Loucy (cell line): ENCODE data around the gene CD44.

Source experiments
- H2AFZ ChIP-seq: fragments of 200-600 bp; sonication (generic); 2 replicates; pipeline ENCODE4 v1.6.0; 2016; ENCODE audit warnings: antibody characterized with exemption, mild to moderate bottlenecking, low read length, moderate library complexity
- H3F3A ChIP-seq: fragments of 200-600 bp; 2 replicates; pipeline ENCODE4 v1.6.0; 2016; ENCODE audit warnings: antibody characterized with exemption, low read depth, mild to moderate bottlenecking
- H3K27me3 ChIP-seq: fragments of 200-600 bp; sonication (generic); 2 replicates; pipeline ENCODE4 v1.6.1; 2014; ENCODE audit warnings: low read length, mild to moderate bottlenecking; ENCODE audit not compliant: insufficient read depth, poor library complexity, severe bottlenecking
- H3K36me3 ChIP-seq: fragments of 200-600 bp; sonication (generic); 2 replicates; pipeline ENCODE4 v1.6.1; 2016; ENCODE audit warnings: low read length; ENCODE audit not compliant: insufficient read depth
- H3K4me1 ChIP-seq: fragments of 200-600 bp; sonication (generic); 2 replicates; pipeline ENCODE4 v1.5.1; 2014; ENCODE audit warnings: low read length, mild to moderate bottlenecking; ENCODE audit not compliant: insufficient read depth, poor library complexity, severe bottlenecking
- H3K4me2 ChIP-seq: fragments of 200-600 bp; sonication (generic); 2 replicates; pipeline ENCODE4 v1.6.0; 2014; ENCODE audit warnings: antibody characterized with exemption, low read length, low read depth, mild to moderate bottlenecking; ENCODE audit not compliant: poor library complexity, severe bottlenecking
- H3K4me3 ChIP-seq: fragments of 200-600 bp; sonication (generic); 2 replicates; pipeline ENCODE4 v1.5.1; 2014; ENCODE audit warnings: low read length, mild to moderate bottlenecking, mixed read lengths; ENCODE audit not compliant: poor library complexity, severe bottlenecking
- H3K79me2 ChIP-seq: fragments of 200-600 bp; sonication (generic); 2 replicates; pipeline ENCODE4 v1.6.1; 2014; ENCODE audit warnings: low read length; ENCODE audit not compliant: insufficient read depth
- H3K9ac ChIP-seq: fragments of 200-600 bp; sonication (generic); 2 replicates; pipeline ENCODE4 v1.6.0; 2014; ENCODE audit warnings: mild to moderate bottlenecking, low read depth, low read length, moderate library complexity; ENCODE audit not compliant: poor library complexity, severe bottlenecking
- H3K9me2 ChIP-seq: fragments of 200-600 bp; sonication (generic); replicated peaks from 2 replicates; pipeline ENCODE4 v1.6.1; 2016; ENCODE audit warnings: low read depth, low read length, mixed read lengths
- H3K9me3 ChIP-seq: fragments of 200-600 bp; sonication (generic); 2 replicates; pipeline ENCODE4 v1.6.1; 2014; ENCODE audit warnings: mild to moderate bottlenecking, antibody characterized with exemption, low read length, low read depth; ENCODE audit not compliant: insufficient read depth
- H4K20me1 ChIP-seq: fragments of 200-600 bp; sonication (generic); 2 replicates; pipeline ENCODE4 v1.6.0; 2014; ENCODE audit warnings: antibody characterized with exemption, low read length, mild to moderate bottlenecking; ENCODE audit not compliant: insufficient read depth, poor library complexity, severe bottlenecking
- CTCF ChIP-seq: fragments of 200-600 bp; sonication (generic); conservative IDR thresholded peaks from 2 replicates; pipeline ENCODE4 v1.5.1; 2014; ENCODE audit warnings: mild to moderate bottlenecking, antibody characterized with exemption, low read length
- EZH2phosphoT487 ChIP-seq: fragments of 200-600 bp; IDR thresholded peaks from 2 replicates; pipeline ENCODE4 v1.6.1; 2018; ENCODE audit warnings: antibody characterized with exemption, mild to moderate bottlenecking, moderate library complexity, borderline replicate concordance

CD44 gene

GRCh38 chr11:35099278-35100012, 39.5 kb upstream of the CD44 start:
- no peak overlapping the region for H3K9ac ChIP-seq
- no peaks in the 10 kb centered on the region for H3K27me3 ChIP-seq
- no peaks in the 10 kb centered on the region for H3K9me3 ChIP-seq
- no peaks in the 10 kb centered on the region for H3K36me3 ChIP-seq
- H3K79me2 ChIP-seq = no peaks in the 10 kb centered on the region
- H2AFZ ChIP-seq = no peak overlapping the region
- peaks cover 4% of the 10 kb centered on the region for H3K4me1 ChIP-seq
- no peak overlapping the region for H3K4me2 ChIP-seq
- H3K9me2 ChIP-seq = no peaks in the 10 kb centered on the region
- no peak overlapping the region for H3K4me3 ChIP-seq
- no peak for TF ChIP-seq EZH2phosphoT487
- TF ChIP-seq CTCF = no peak
- no peaks in the 10 kb centered on the region for H3F3A ChIP-seq
- H4K20me1 ChIP-seq = no peaks in the 10 kb centered on the region

GRCh38 chr11:35100013-35100383, 39.0 kb upstream of the CD44 start:
- no peak overlapping the region for H3K4me2 ChIP-seq
- no peaks in the 10 kb centered on the region for H3F3A ChIP-seq
- no peaks in the 10 kb centered on the region for H3K9me3 ChIP-seq
- H3K79me2 ChIP-seq = no peaks in the 10 kb centered on the region
- H4K20me1 ChIP-seq = no peaks in the 10 kb centered on the region
- no peaks in the 10 kb centered on the region for H3K36me3 ChIP-seq
- no peaks in the 10 kb centered on the region for H3K27me3 ChIP-seq
- no peak overlapping the region for H3K4me3 ChIP-seq
- TF ChIP-seq EZH2phosphoT487 (no peak), CTCF (no peak)
- H3K9me2 ChIP-seq = no peaks in the 10 kb centered on the region
- H2AFZ ChIP-seq = no peak overlapping the region
- H3K9ac ChIP-seq = no peak overlapping the region
- peaks cover 8% of the 10 kb centered on the region for H3K4me1 ChIP-seq

- no peak overlapping the region for H2AFZ ChIP-seq
- H4K20me1 ChIP-seq = no peaks in the 10 kb centered on the region
- TF ChIP-seq CTCF = no peak
- no peak for TF ChIP-seq EZH2phosphoT487
- H3K4me1 ChIP-seq = peaks cover 20% of the 10 kb centered on the region
- no peaks in the 10 kb centered on the region for H3K27me3 ChIP-seq
- H3K4me2 ChIP-seq = no peak overlapping the region
- no peaks in the 10 kb centered on the region for H3K36me3 ChIP-seq
- no peak overlapping the region for H3K9ac ChIP-seq
- H3K4me3 ChIP-seq = no peak overlapping the region
- H3K9me3 ChIP-seq = no peaks in the 10 kb centered on the region
- H3F3A ChIP-seq = no peaks in the 10 kb centered on the region
- no peaks in the 10 kb centered on the region for H3K79me2 ChIP-seq
- H3K9me2 ChIP-seq = no peaks in the 10 kb centered on the region
Observed at GRCh38 chr11:35101223-35101622, 37.7 kb upstream of the CD44 start.
